Adrenal gland (tissue), 12 donors: ENCODE results near the gene NEO1. TPM values are rescaled to one million over a fixed set of nuclear protein-coding genes. Genes with fewer than 3 reads are reported as not detected.

Source experiments
- DNase-seq, 7 donors: peaks; one replicate each; pipeline ENCODE4 v3.0.0-alpha.2; 2019 to 2020
- H3K27ac ChIP-seq, 5 donors: fragments of 200-600 bp; sonication (generic) in 4 of 5; 1 replicate in 3 of 5; 2 replicates in 2 of 5; pipeline versions ENCODE4 v1.5.1 to v1.8.0; 2016 to 2020; ENCODE audit warnings: mild to moderate bottlenecking in 1 of 5
- H3K27me3 ChIP-seq: fragments of 200-600 bp; 2 replicates; pipeline ENCODE4 v1.8.0; 2021
- H3K36me3 ChIP-seq, 2 donors: fragments of 200-600 bp; replicated peaks in 1 of 2; 1 replicate in 1 of 2; 2 replicates in 1 of 2; pipeline versions ENCODE4 v1.5.1 to v1.8.0; 2018 to 2022
- H3K4me1 ChIP-seq, 2 donors: fragments of 200-600 bp; replicated peaks in 1 of 2; 1 replicate in 1 of 2; 2 replicates in 1 of 2; pipeline versions ENCODE4 v1.5.1 to v1.8.0; 2018 to 2021
- H3K4me3 ChIP-seq, 4 donors: fragments of 200-600 bp; sonication (generic) in 3 of 4; one replicate each; pipeline ENCODE4 v1.5.1; 2016 to 2018
- H3K9me3 ChIP-seq, 3 donors: fragments of 200-600 bp; sonication (generic) in 1 of 3; replicated peaks in 1 of 3; 1 replicate in 2 of 3; 2 replicates in 1 of 3; pipeline versions ENCODE4 v1.5.1 to v1.8.0; 2016 to 2021
- CTCF ChIP-seq, 6 experiments: fragments of 450-650 bp in 4 of 6; fragments of 200-600 bp in 2 of 6; sonication (generic) in 1 of 6; IDR thresholded peaks; 1 replicate in 5 of 6; 2 replicates in 1 of 6; pipeline versions ENCODE4 v1.5.1 to v1.8.0; 2016 to 2021; ENCODE audit warnings: antibody characterized with exemption in 6 of 6, mild to moderate bottlenecking in 2 of 6, moderate library complexity in 1 of 6
- POLR2A ChIP-seq, 2 donors: fragments of 450-650 bp; IDR thresholded peaks; one replicate each; pipeline ENCODE4 v1.6.1; 2017; ENCODE audit warnings: antibody characterized with exemption in 2 of 2, mild to moderate bottlenecking in 2 of 2, moderate library complexity in 1 of 2
- WGBS, 4 donors: extraction: QIAGEN DNeasy Blood & Tissue Kit in 2 of 4; methylation state at CpG; one replicate each; pipeline versions ENCODE4 v1.1.5 to v1.1.7; 2013 to 2017; 5-methylcytosine and 5-hydroxymethylcytosine counted together
- intact Hi-C, 2 donors: fragments of 100-400 bp; cut with DNase I; formaldehyde crosslinking; loops; one replicate each; pipeline versions ENCODE4 v1.14.1 to v1.15.0; 2022 to 2023
- polyA plus RNA-seq, 3 donors: library from polyadenylated mRNA; stranded (reverse); fragments of 200-250 nt in 2 of 3; fragments of 350-450 nt in 1 of 3; fragmentation: Illumina TruSeq in 1 of 3; extraction: RNeasy Lipid Tissue Mini Kit (QIAGEN cat#74804) in 1 of 3; gene quantifications; one replicate each; pipeline ENCODE4 v1.2.3, GENCODE V29; 2013 to 2014
- total RNA-seq, 9 donors: library from RNA; depleted of rRNA in 4 of 9; stranded (reverse); fragments of >200 nt in 4 of 9; fragments of 120-200 nt in 1 of 9; fragmentation: NEBNext Ultra II Directional in 1 of 9; extraction: Animal tissue kit (Norgen Biotek cat#: 25700) in 1 of 9; gene quantifications; one replicate each; pipeline versions ENCODE4 v1.1.0 to v1.2.4, GENCODE V29; 2013 to 2023
- donor health status: healthy with polysubstance abuse.
- donor health status: Bipolar disorder and iron deficiency.
- donor health status: DM: yes; HTN: yes; CAD: no.
- donor health status: DM: no; HTN: no; CAD: no.
- donor health status: DM: no; HTN: no; CAD: no.
- donor health status: DM: yes; HTN: yes; CAD: no.

The NEO1 gene
- total and polyA plus RNA-seq, 12 donors, result 5.7 to 28.6 (median 17.1) TPM

GRCh38 chr15:73087098-73087497 is 34.8 kb downstream of the NEO1 start:
- peaks cover 0 to 5% of the 10 kb centered on the region in 2 donors for H3K4me1 ChIP-seq
- intact Hi-C loops, result loop anchor here in 1 of 2 donors (10.0 kb wide), 1 partner anchor 302 kb away; the partner anchor contains the start of gene ADPGK
- TF ChIP-seq POLR2A (IDR thresholded peaks at IDR 0.05), result no peak
- TF ChIP-seq CTCF (IDR thresholded peaks at IDR 0.05), result no peak
- H3K27me3 ChIP-seq, result no peaks in the 10 kb centered on the region
- H3K27ac ChIP-seq, result no peak overlapping the region
- no peak for DNase-seq
- no peaks in the 10 kb centered on the region for H3K36me3 ChIP-seq
- H3K9me3 ChIP-seq, result no peaks in the 10 kb centered on the region
- no peak overlapping the region for H3K4me3 ChIP-seq

GRCh38 chr15:73105064-73105463 is 52.8 kb downstream of the NEO1 start:
- H3K27ac ChIP-seq, result no peak overlapping the region
- TF ChIP-seq POLR2A (IDR thresholded peaks at IDR 0.05) (no peak), CTCF (IDR thresholded peaks at IDR 0.05) (no peak)
- no peak for DNase-seq
- no peaks in the 10 kb centered on the region for H3K27me3 ChIP-seq
- no peaks in the 10 kb centered on the region for H3K4me1 ChIP-seq
- H3K4me3 ChIP-seq, result no peak overlapping the region
- no peaks in the 10 kb centered on the region for H3K36me3 ChIP-seq
- WGBS, 4 donors, result 93 to 99% (median 95%) methylated on average over 3 of the region's 3 CpGs
- intact Hi-C loops, result no loop called here
- no peaks in the 10 kb centered on the region for H3K9me3 ChIP-seq

- no peaks in the 10 kb centered on the region for H3K9me3 ChIP-seq
- H3K36me3 ChIP-seq, result no peaks in the 10 kb centered on the region
- H3K4me1 ChIP-seq, result no peaks in the 10 kb centered on the region
- no peak overlapping the region for H3K4me3 ChIP-seq
- WGBS, 4 donors, result 69 to 85% (median 79%) methylated on average over 4 of the region's 4 CpGs
- TF ChIP-seq POLR2A (IDR thresholded peaks at IDR 0.05), result no peak
- no peak for TF ChIP-seq CTCF (IDR thresholded peaks at IDR 0.05)
- intact Hi-C loops, result no loop called here
- DNase-seq, result no peak
- no peak overlapping the region for H3K27ac ChIP-seq
- no peaks in the 10 kb centered on the region for H3K27me3 ChIP-seq
Observed at GRCh38 chr15:73108676-73109075, 56.4 kb downstream of the NEO1 start.

DNA sequence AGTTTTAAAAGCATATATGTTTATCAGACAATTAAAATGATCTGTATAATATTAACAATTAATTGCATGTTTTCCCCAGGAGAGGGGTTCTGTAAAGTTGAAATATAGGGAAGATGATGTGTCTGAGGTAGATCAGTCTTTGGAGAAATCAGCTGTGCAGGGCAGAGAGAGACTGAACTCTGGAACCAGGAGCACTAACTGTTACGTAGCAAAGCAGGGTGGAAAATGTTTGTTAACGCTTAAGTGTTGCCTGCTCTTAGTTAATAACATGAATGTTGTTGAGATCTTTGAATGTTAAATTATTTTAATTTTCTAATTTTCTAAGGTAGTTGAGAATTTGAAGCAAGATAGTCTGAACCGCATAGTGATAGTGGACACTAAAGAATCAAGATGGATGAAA is 57.5 kb downstream of the NEO1 start:
- H3K4me3 ChIP-seq, result no peak overlapping the region
- no peak for DNase-seq
- TF ChIP-seq POLR2A (IDR thresholded peaks at IDR 0.05) (no peak), CTCF (IDR thresholded peaks at IDR 0.05) (no peak)
- 64 to 94% (median 82%) methylated on average over 3 of the region's 3 CpGs for WGBS, 4 donors
- no peaks in the 10 kb centered on the region for H3K4me1 ChIP-seq
- H3K9me3 ChIP-seq, result no peaks in the 10 kb centered on the region
- intact Hi-C loops, result no loop called here
- no peak overlapping the region for H3K27ac ChIP-seq
- H3K27me3 ChIP-seq, result no peaks in the 10 kb centered on the region
- no peaks in the 10 kb centered on the region for H3K36me3 ChIP-seq
